Osteocyte (in vitro differentiated cells): ENCODE results near the gene UBE4A. TPM values are rescaled to one million over a fixed set of nuclear protein-coding genes. Genes with fewer than 3 reads are reported as not detected.

Experiments used
- DNase-seq: peaks from one replicate; pipeline ENCODE4 v3.0.0; 2021; ENCODE audit warnings: mixed read lengths; ENCODE audit not compliant: unreplicated experiment; ENCODE audit errors: extremely low spot score
- H3K27ac Mint-ChIP-seq: one replicate; pipeline ENCODE4 v1.8.0; 2021; ENCODE audit warnings: mild to moderate bottlenecking, mixed read lengths; ENCODE audit not compliant: unreplicated experiment
- H3K27me3 Mint-ChIP-seq: one replicate; pipeline ENCODE4 v1.8.0; 2021; ENCODE audit warnings: mixed read lengths; ENCODE audit not compliant: unreplicated experiment
- H3K36me3 Mint-ChIP-seq: one replicate; pipeline ENCODE4 v1.8.0; 2021; ENCODE audit warnings: mixed read lengths; ENCODE audit not compliant: unreplicated experiment
- H3K4me1 Mint-ChIP-seq: one replicate; pipeline ENCODE4 v1.8.0; 2021; ENCODE audit warnings: mixed read lengths; ENCODE audit not compliant: unreplicated experiment
- H3K4me3 Mint-ChIP-seq: one replicate; pipeline ENCODE4 v1.8.0; 2021; ENCODE audit warnings: mild to moderate bottlenecking, moderate library complexity, mixed read lengths; ENCODE audit not compliant: unreplicated experiment
- H3K9me3 Mint-ChIP-seq: one replicate; pipeline ENCODE4 v1.8.0; 2021; ENCODE audit warnings: mixed read lengths; ENCODE audit not compliant: unreplicated experiment
- CTCF ChIP-seq: fragments of 200-600 bp; sonication (generic); IDR thresholded peaks from 2 replicates; pipeline ENCODE4 v1.5.0; 2021; ENCODE audit warnings: antibody characterized with exemption, mild to moderate bottlenecking, moderate library complexity
- total RNA-seq: library from RNA; stranded (reverse); gene quantifications from 2 replicates; pipeline ENCODE4 v1.2.1, GENCODE V29; 2021

UBE4A gene
- total RNA-seq, 1 donor from 2014 or later, result 47.3 TPM

- H3K9me3 Mint-ChIP-seq, result no peaks in the 10 kb centered on the region
- H3K36me3 Mint-ChIP-seq, result peaks cover 6% of the 10 kb centered on the region
- peaks cover 46% of the 10 kb centered on the region for H3K4me1 Mint-ChIP-seq
- H3K27me3 Mint-ChIP-seq, result no peaks in the 10 kb centered on the region
- H3K4me3 Mint-ChIP-seq, result no peak overlapping the region
- DNase-seq, result no peak
- no peak overlapping the region for H3K27ac Mint-ChIP-seq
- TF ChIP-seq CTCF, result no peak
Observed at GRCh38 chr11:118442908-118443589, 83.6 kb downstream of the UBE4A start.

- no peak for TF ChIP-seq CTCF
- no peak for DNase-seq
- Mint-ChIP-seq H3K27ac (no peak overlapping the region), H3K9me3 (no peaks in the 10 kb centered on the region), H3K36me3 (peaks cover 6% of the 10 kb centered on the region), H3K4me1 (peaks cover 43% of the 10 kb centered on the region), H3K4me3 (no peak overlapping the region), H3K27me3 (no peaks in the 10 kb centered on the region)
Observed at GRCh38 chr11:118443590-118444218, 84.3 kb downstream of the UBE4A start.

GRCh38 chr11:118447423-118447822, 88.0 kb downstream of the UBE4A start:
- no peak for TF ChIP-seq CTCF
- Mint-ChIP-seq H3K9me3 (no peaks in the 10 kb centered on the region), H3K27me3 (no peaks in the 10 kb centered on the region), H3K27ac (no peak overlapping the region), H3K4me1 (peaks cover 17% of the 10 kb centered on the region), H3K4me3 (no peak overlapping the region), H3K36me3 (no peaks in the 10 kb centered on the region)
- DNase-seq, result no peak

- Mint-ChIP-seq H3K9me3 (no peaks in the 10 kb centered on the region), H3K4me3 (no peak overlapping the region), H3K27me3 (no peaks in the 10 kb centered on the region), H3K27ac (no peak overlapping the region), H3K36me3 (peaks cover 4% of the 10 kb centered on the region), H3K4me1 (peaks cover 15% of the 10 kb centered on the region)
- DNase-seq, result no peak
- TF ChIP-seq CTCF, result no peak
Observed at GRCh38 chr11:118448294-118448693, 88.9 kb downstream of the UBE4A start.

Other genes with a start within 250 kb of the UBE4A start
- 0.08 TPM in 1 of 2 replicates, not detected in the other for gene SCN4B, start 206.8 kb upstream of the UBE4A start, total RNA-seq
- gene SCN2B, start 183.0 kb upstream of the UBE4A start, total RNA-seq, result not detected in 2 replicates
- gene JAML, start 134.6 kb upstream of the UBE4A start, total RNA-seq, result not detected in 2 replicates
- 0.37 and 0.40 TPM in 2 replicates for gene MPZL3, start 107.2 kb upstream of the UBE4A start, total RNA-seq
- gene MPZL2, start 95.3 kb upstream of the UBE4A start, total RNA-seq, result not detected in 2 replicates
- not detected in 2 replicates for gene CD3E, start 54.9 kb upstream of the UBE4A start, total RNA-seq
- gene CD3D, start 16.9 kb upstream of the UBE4A start, total RNA-seq, result not detected in 2 replicates
- gene CD3G, start 15.3 kb upstream of the UBE4A start, total RNA-seq, result not detected in 2 replicates
- gene ATP5MG, start 42.0 kb downstream of the UBE4A start, total RNA-seq, result 142 and 171 TPM in 2 replicates
- 56.8 and 62.6 TPM in 2 replicates for gene KMT2A, start 76.9 kb downstream of the UBE4A start, total RNA-seq
- 0.86 and 1.2 TPM in 2 replicates for gene TTC36, start 167.9 kb downstream of the UBE4A start, total RNA-seq
- gene TMEM25, start 171.6 kb downstream of the UBE4A start, total RNA-seq, result 33.6 and 36.2 TPM in 2 replicates
- 24.0 and 24.1 TPM in 2 replicates for gene IFT46, start 206.3 kb downstream of the UBE4A start, total RNA-seq
- 189 and 201 TPM in 2 replicates for gene ARCN1, start 212.8 kb downstream of the UBE4A start, total RNA-seq
- 160 and 165 TPM in 2 replicates for gene PHLDB1, start 248.0 kb downstream of the UBE4A start, total RNA-seq